Measurements from ENCODE around the gene GABRR1.

GRCh38 chr6:89132057-89132456 is 85.1 kb downstream of the GABRR1 start:
- TF ChIP-seq CTCF (IDR thresholded peaks at IDR 0.05) (no peak), POLR2AphosphoS5 (IDR thresholded peaks at IDR 0.05) (no peak), POLR2A (IDR thresholded peaks at IDR 0.05) (no peak)
